Measurements from ENCODE around the gene CAND1.

The CAND1 gene

GRCh38 chr12:67357376-67358125 lies 88.4 kb downstream of the CAND1 start:
- Histone ChIP-seq H3K36me3 (no peaks in the 10 kb centered on the region), H3K4me1 (peaks cover 0 to 24% (median 11%) of the 10 kb centered on the region in 4 donors), H3K27me3 (no peaks in the 10 kb centered on the region), H3K4me3 (no peak overlapping the region), H3K9me3 (no peaks in the 10 kb centered on the region), H3K27ac (no peak overlapping the region)
- DNase-seq: no peak
- no peak for TF ChIP-seq CTCF (IDR thresholded peaks at IDR 0.05)
- intact Hi-C loops (cut with DNase I; ENCODE audit: low total_unique reads): no loop called here

GRCh38 chr12:67358781-67359338 lies 89.7 kb downstream of the CAND1 start:
- TF ChIP-seq CTCF (IDR thresholded peaks at IDR 0.05): no peak
- no peak for DNase-seq
- intact Hi-C loops (cut with DNase I; ENCODE audit: low total_unique reads): no loop called here
- H3K27ac ChIP-seq: no peak overlapping the region
- no peaks in the 10 kb centered on the region for H3K9me3 ChIP-seq
- no peaks in the 10 kb centered on the region for H3K27me3 ChIP-seq
- no peaks in the 10 kb centered on the region for H3K36me3 ChIP-seq
- H3K4me3 ChIP-seq: no peak overlapping the region
- peaks cover 0 to 24% (median 11%) of the 10 kb centered on the region in 4 donors for H3K4me1 ChIP-seq

- no peak for TF ChIP-seq CTCF (IDR thresholded peaks at IDR 0.05)
- no peaks in the 10 kb centered on the region for H3K36me3 ChIP-seq
- no peak overlapping the region for H3K4me3 ChIP-seq
- no peak for DNase-seq
- H3K4me1 ChIP-seq: no peaks in the 10 kb centered on the region
- H3K27me3 ChIP-seq: no peaks in the 10 kb centered on the region
- H3K27ac ChIP-seq: no peak overlapping the region
- H3K9me3 ChIP-seq: no peaks in the 10 kb centered on the region
- intact Hi-C loops (cut with DNase I; ENCODE audit: low total_unique reads): loop anchor here (10.0 kb wide), 1 partner anchor 52 kb away; no protein-coding TSS in a partner anchor
These were observed 93.4 kb downstream of the CAND1 start for GRCh38 chr12:67362526-67362925.

GRCh38 chr12:67364228-67364627 lies 95.1 kb downstream of the CAND1 start:
- no peak for TF ChIP-seq CTCF (IDR thresholded peaks at IDR 0.05)
- intact Hi-C loops (cut with DNase I; ENCODE audit: low total_unique reads): loop anchor here (10.0 kb wide), 1 partner anchor 51 kb away; no protein-coding TSS in a partner anchor
- H3K4me1 ChIP-seq: no peaks in the 10 kb centered on the region
- no peak overlapping the region for H3K4me3 ChIP-seq
- H3K27ac ChIP-seq: no peak overlapping the region
- no peaks in the 10 kb centered on the region for H3K36me3 ChIP-seq
- no peaks in the 10 kb centered on the region for H3K27me3 ChIP-seq
- no peak for DNase-seq
- H3K9me3 ChIP-seq: no peaks in the 10 kb centered on the region

GRCh38 chr12:67365131-67365530 lies 96.0 kb downstream of the CAND1 start:
- Histone ChIP-seq H3K4me1 (no peaks in the 10 kb centered on the region), H3K27ac (no peak overlapping the region), H3K27me3 (no peaks in the 10 kb centered on the region), H3K4me3 (no peak overlapping the region), H3K36me3 (no peaks in the 10 kb centered on the region), H3K9me3 (no peaks in the 10 kb centered on the region)
- no peak for DNase-seq
- intact Hi-C loops (cut with DNase I; ENCODE audit: low total_unique reads): loop anchor here (10.0 kb wide), 1 partner anchor 50 kb away; no protein-coding TSS in a partner anchor
- TF ChIP-seq CTCF (IDR thresholded peaks at IDR 0.05): no peak

All from tibial artery (tissue), 4 donors.